ENCODE measurements around the gene SMG5. TPM values are rescaled to one million over a fixed set of nuclear protein-coding genes. Genes with fewer than 3 reads are reported as not detected.

SMG5 gene, protein sequence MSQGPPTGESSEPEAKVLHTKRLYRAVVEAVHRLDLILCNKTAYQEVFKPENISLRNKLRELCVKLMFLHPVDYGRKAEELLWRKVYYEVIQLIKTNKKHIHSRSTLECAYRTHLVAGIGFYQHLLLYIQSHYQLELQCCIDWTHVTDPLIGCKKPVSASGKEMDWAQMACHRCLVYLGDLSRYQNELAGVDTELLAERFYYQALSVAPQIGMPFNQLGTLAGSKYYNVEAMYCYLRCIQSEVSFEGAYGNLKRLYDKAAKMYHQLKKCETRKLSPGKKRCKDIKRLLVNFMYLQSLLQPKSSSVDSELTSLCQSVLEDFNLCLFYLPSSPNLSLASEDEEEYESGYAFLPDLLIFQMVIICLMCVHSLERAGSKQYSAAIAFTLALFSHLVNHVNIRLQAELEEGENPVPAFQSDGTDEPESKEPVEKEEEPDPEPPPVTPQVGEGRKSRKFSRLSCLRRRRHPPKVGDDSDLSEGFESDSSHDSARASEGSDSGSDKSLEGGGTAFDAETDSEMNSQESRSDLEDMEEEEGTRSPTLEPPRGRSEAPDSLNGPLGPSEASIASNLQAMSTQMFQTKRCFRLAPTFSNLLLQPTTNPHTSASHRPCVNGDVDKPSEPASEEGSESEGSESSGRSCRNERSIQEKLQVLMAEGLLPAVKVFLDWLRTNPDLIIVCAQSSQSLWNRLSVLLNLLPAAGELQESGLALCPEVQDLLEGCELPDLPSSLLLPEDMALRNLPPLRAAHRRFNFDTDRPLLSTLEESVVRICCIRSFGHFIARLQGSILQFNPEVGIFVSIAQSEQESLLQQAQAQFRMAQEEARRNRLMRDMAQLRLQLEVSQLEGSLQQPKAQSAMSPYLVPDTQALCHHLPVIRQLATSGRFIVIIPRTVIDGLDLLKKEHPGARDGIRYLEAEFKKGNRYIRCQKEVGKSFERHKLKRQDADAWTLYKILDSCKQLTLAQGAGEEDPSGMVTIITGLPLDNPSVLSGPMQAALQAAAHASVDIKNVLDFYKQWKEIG
- 27.6 and 44.8 TPM in 2 replicates for total RNA-seq

DNA sequence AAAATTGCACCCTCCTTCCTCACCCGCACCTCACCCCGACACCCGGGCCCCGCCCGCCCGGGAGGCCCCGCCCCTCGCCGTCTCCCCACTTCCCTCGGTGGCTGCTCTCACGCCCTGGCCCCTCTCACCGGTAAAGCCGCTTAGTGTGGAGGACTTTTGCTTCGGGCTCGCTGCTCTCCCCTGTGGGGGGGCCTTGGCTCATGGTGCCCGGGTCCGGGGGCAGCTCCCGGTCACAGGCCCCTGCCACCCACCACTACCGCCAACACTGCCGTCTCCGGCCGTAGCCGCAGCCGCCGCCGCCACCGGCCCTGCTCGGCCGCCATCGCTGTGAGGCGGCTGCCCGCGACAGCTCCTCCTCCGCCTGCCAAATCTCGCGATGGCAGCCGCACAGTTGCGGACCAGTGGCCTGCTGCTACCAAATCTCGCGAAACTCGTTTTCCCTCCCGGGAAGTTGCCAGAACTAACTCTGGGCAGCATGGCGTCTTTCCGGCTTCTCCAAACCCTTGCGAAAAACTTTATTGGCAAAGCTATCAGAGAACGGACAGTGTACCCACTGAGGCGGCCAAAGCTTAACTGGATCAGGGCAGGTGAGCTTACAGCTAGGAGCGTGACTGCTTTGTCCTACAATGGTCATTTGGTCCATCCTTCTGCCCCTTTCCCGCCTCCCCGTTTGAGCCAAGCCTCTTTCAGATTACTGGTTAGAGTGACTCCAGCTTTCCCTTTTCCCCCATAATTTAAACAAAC lies at the start of gene SMG5:
SMG5 (minus strand) TSS at position 347 of the 744 bp plus-strand sequence; CDS start at position 202, 145 bp downstream.

GRCh38 chr1:156298852-156299357 lies 16.3 kb upstream of the SMG5 start, which contains the start of gene VHLL:
VHLL (minus strand) TSS chr1:156299307; CDS start chr1:156299189, 118 bp downstream.

GRCh38 chr1:156295391-156295947 lies 12.8 kb upstream of the SMG5 start, which contains the start of gene GLMP:
GLMP (minus strand) TSS chr1:156295679; CDS start chr1:156295645, 34 bp downstream.

DNA sequence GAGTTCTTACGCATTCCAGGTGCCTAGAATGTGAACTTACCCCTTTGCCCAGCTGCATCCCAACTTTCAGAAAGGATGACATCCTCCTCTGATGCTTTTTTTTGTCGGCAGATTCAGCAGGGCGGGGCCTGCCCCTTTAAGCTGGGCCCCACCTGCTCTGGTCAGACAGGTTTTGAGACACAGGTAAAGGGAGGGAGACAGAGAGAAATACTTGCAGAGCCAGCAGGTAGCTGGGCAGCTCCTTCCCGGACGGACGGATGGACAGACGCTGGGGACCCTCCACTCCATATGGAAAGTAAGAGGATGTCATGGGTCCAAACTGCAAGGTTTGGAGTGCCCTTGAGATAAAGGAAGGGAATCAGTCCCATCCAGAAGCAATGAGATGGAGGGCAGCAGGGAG lies 1.5 kb upstream of the SMG5 start, which contains the start of gene TMEM79:
TMEM79 (plus strand) TSS at position 214 of the 400 bp plus-strand sequence. CDS start 902 bp downstream, outside the sequence.

DNA sequence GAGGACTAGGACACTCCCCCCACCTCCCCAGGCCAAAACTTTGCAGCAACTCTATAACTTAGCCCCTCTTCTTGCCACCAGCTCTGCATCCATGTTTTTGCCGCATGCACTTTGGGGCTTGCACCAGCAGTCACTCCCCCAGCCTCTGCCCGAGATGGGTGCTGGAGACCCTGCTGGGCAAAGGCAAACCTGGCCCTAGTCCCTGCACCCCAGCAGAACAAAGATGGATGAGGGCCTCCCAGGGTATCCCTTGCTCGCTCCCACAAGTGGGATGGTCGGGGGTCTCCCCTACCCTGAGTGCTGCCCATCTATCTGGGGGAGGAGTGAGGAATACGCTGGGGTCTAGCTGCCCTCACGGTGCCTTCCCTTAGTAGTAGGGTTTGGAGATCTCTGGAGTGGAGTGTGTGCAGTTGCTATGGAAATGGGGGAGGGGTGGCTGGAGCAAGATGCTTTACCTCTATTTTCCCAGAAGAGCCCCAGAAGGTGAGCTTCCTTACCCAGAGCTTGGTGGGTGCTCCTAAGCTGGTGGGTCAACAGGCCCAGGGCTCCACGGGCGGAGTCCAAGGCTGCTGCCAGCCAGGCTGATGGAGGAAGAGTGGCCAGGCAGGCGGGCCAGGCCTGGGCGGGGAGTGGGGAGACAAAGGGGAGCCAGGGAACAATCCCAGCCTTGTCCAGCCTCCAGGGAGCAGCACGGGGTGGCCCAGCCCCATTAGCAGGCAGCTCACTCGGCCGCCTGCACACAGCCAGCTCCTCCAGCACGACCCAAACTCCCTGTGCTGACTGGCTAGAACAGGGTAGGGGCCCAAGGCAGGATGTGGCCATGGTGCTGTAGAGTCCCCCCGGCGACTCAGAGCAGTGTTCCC lies 34.9 kb downstream of the SMG5 start, which contains the start of gene PAQR6:
PAQR6 (minus strand) TSS at position 597 of the 863 bp plus-strand sequence. CDS start 1,325 bp downstream, outside the sequence.

DNA sequence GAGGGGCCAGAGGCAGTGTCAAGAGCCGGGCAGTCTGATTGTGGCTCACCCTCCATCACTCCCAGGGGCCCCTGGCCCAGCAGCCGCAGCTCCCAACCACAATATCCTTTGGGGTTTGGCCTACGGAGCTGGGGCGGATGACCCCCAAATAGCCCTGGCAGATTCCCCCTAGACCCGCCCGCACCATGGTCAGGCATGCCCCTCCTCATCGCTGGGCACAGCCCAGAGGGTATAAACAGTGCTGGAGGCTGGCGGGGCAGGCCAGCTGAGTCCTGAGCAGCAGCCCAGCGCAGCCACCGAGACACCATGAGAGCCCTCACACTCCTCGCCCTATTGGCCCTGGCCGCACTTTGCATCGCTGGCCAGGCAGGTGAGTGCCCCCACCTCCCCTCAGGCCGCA lies 40.7 kb downstream of the SMG5 start, which contains the start of gene BGLAP:
BGLAP (plus strand) TSS at position 259 of the 400 bp plus-strand sequence; CDS start at position 307, 48 bp downstream.

GRCh38 chr1:156212833-156213643 lies 69.6 kb downstream of the SMG5 start, which contains the start of gene PMF1:
PMF1 (plus strand) TSS chr1:156213007; CDS start chr1:156213016, 9 bp downstream.

Other genes with a start within 250 kb of the SMG5 start
- 14.3 and 22.5 TPM in 2 replicates for gene UBQLN4, start 229.0 kb downstream of the SMG5 start, total RNA-seq
- 36.4 and 50.7 TPM in 2 replicates for gene LAMTOR2, start 228.0 kb downstream of the SMG5 start, total RNA-seq
- not detected in 2 replicates for gene RAB25, start 221.7 kb downstream of the SMG5 start, total RNA-seq
- 0.73 and 1.2 TPM in 2 replicates for gene MEX3A, start 200.4 kb downstream of the SMG5 start, total RNA-seq
- 1,358 and 1,418 TPM in 2 replicates for gene LMNA, start 168.1 kb downstream of the SMG5 start, total RNA-seq
- 0.37 and 0.98 TPM in 2 replicates for gene SEMA4A, start 129.2 kb downstream of the SMG5 start, total RNA-seq
- 12.1 and 17.0 TPM in 2 replicates for gene SLC25A44, start 88.7 kb downstream of the SMG5 start, total RNA-seq
- gene PMF1, start 69.8 kb downstream of the SMG5 start, total RNA-seq, result 26.2 and 37.5 TPM in 2 replicates
- gene BGLAP, start 40.6 kb downstream of the SMG5 start, total RNA-seq, result 0.37 and 0.39 TPM in 2 replicates
- 0.37 and 0.59 TPM in 2 replicates for gene PAQR6, start 34.8 kb downstream of the SMG5 start, total RNA-seq
- 1.5 and 2.3 TPM in 2 replicates for gene TMEM79, start 1.5 kb upstream of the SMG5 start, total RNA-seq
- gene GLMP, start 12.9 kb upstream of the SMG5 start, total RNA-seq, result 54.3 and 69.4 TPM in 2 replicates
- gene VHLL, start 16.5 kb upstream of the SMG5 start, total RNA-seq, result 0.39 TPM in 1 of 2 replicates, not detected in the other
- 481 and 491 TPM in 2 replicates for gene CCT3, start 55.5 kb upstream of the SMG5 start, total RNA-seq
- 0.20 and 0.37 TPM in 2 replicates for gene TSACC, start 55.7 kb upstream of the SMG5 start, total RNA-seq
- gene RHBG, start 86.4 kb upstream of the SMG5 start, total RNA-seq, result not detected in 2 replicates
- 8.1 and 10.9 TPM in 2 replicates for gene MEF2D, start 217.9 kb upstream of the SMG5 start, total RNA-seq